SK-N-SH (cell line): ENCODE results near the gene PTTG1IP. TPM values are rescaled to one million over a fixed set of nuclear protein-coding genes. Genes with fewer than 3 reads are reported as not detected.

ENCODE experiments used
- CTCF ChIA-PET: fragments of 300-600, 350-600 bp; formaldehyde crosslinking; extraction: SDS; loops from one replicate; lab custom pipeline; 2021; lab: Yijun Ruan, JAX
- POLR2A ChIA-PET: fragments of 350-600 bp; sonication (Branson Sonifier 250); formaldehyde crosslinking; extraction: SDS; loops from one replicate; lab custom pipeline; 2020; ENCODE audit warnings: antibody characterized with exemption, inconsistent platforms; lab: Yijun Ruan, JAX
- DNase-seq: peaks from one replicate; pipeline ENCODE4 v3.0.0; 2012
- H2AFZ ChIP-seq: fragments of 200-600 bp; sonication (generic); 2 replicates; pipeline ENCODE4 v1.8.1; 2016; ENCODE audit warnings: antibody characterized with exemption, mild to moderate bottlenecking, low read depth
- H3F3A ChIP-seq: fragments of 200-600 bp; sonication (generic); replicated peaks from 2 replicates; pipeline ENCODE3; 2016; ENCODE audit warnings: antibody characterized with exemption, mild to moderate bottlenecking; ENCODE audit not compliant: insufficient read depth
- H3K27ac ChIP-seq, 2 experiments: fragments of 200-500 bp in 1 of 2; fragments of 200-600 bp in 1 of 2; sonication (Bioruptor generic) in 1 of 2; sonication (generic), shearing (Covaris generic) in 1 of 2; 2 replicates each; pipeline versions ENCODE4 v1.5.1 to v1.6.1; 2014 to 2016; ENCODE audit warnings: low read depth in 2 of 2, inconsistent platforms in 1 of 2, low read length in 1 of 2, mild to moderate bottlenecking in 1 of 2, mixed read lengths in 1 of 2
- H3K27me3 ChIP-seq: fragments of 200-600 bp; sonication (generic), shearing (Covaris generic); 2 replicates; pipeline ENCODE4 v1.6.1; 2016; ENCODE audit warnings: mixed run types; ENCODE audit not compliant: insufficient read depth
- H3K36me3 ChIP-seq, 2 experiments: fragments of 200-500 bp in 1 of 2; fragments of 200-600 bp in 1 of 2; sonication (Bioruptor generic) in 1 of 2; sonication (generic) in 1 of 2; replicated peaks in 1 of 2; 2 replicates each; pipeline versions ENCODE3 to v1.5.1; 2014 to 2016; ENCODE audit warnings: low read length in 1 of 2, mild to moderate bottlenecking in 1 of 2; ENCODE audit not compliant: insufficient read depth in 2 of 2, control insufficient read depth in 1 of 2
- H3K4me1 ChIP-seq, 2 experiments: fragments of 200-500 bp in 1 of 2; fragments of 200-600 bp in 1 of 2; sonication (Bioruptor generic) in 1 of 2; sonication (generic), shearing (Covaris generic) in 1 of 2; 2 replicates each; pipeline versions ENCODE4 v1.5.1 to v1.6.1; 2014 to 2016; ENCODE audit warnings: low read depth in 1 of 2, low read length in 1 of 2, mixed run types in 1 of 2; ENCODE audit not compliant: insufficient read depth in 2 of 2, control insufficient read depth in 1 of 2
- H3K4me2 ChIP-seq: fragments of 200-600 bp; sonication (generic), shearing (Covaris generic); 2 replicates; pipeline ENCODE4 v1.6.1; 2017; ENCODE audit warnings: mixed run types
- H3K4me3 ChIP-seq, 2 experiments: fragments of 200-500 bp in 1 of 2; fragments of 200-600 bp in 1 of 2; sonication (Bioruptor generic) in 1 of 2; sonication (generic), shearing (Covaris generic) in 1 of 2; 2 replicates each; pipeline versions ENCODE4 v1.5.1 to v1.8.1; 2014 to 2016; ENCODE audit warnings: low read depth in 2 of 2, inconsistent platforms in 1 of 2, low read length in 1 of 2, mild to moderate bottlenecking in 1 of 2, mixed read lengths in 1 of 2, moderate library complexity in 1 of 2
- H3K79me2 ChIP-seq: fragments of 200-600 bp; sonication (generic); 2 replicates; pipeline ENCODE4 v1.8.1; 2017; ENCODE audit warnings: mild to moderate bottlenecking; ENCODE audit not compliant: insufficient read depth
- H3K9ac ChIP-seq: fragments of 200-600 bp; sonication (generic); 2 replicates; pipeline ENCODE4 v1.6.1; 2017; ENCODE audit warnings: mixed run types
- H3K9me2 ChIP-seq: fragments of 200-600 bp; sonication (generic); 2 replicates; pipeline ENCODE4 v1.6.1; 2017; ENCODE audit warnings: mixed run types
- H3K9me3 ChIP-seq: fragments of 200-600 bp; sonication (generic); 2 replicates; pipeline ENCODE4 v1.6.1; 2017; ENCODE audit warnings: mixed run types, mild to moderate bottlenecking, moderate library complexity
- H4K20me1 ChIP-seq: fragments of 200-600 bp; sonication (generic); 2 replicates; pipeline ENCODE4 v1.6.1; 2017; ENCODE audit warnings: mild to moderate bottlenecking, mixed run types; ENCODE audit not compliant: insufficient read depth
- CHD2 ChIP-seq: fragments of 150-350 bp; IDR thresholded peaks from 2 replicates; pipeline ENCODE4 v1.6.1; 2018; ENCODE audit warnings: low read length; ENCODE audit not compliant: partially characterized antibody
- CTCF ChIP-seq: fragments of 200-600 bp; sonication (generic); IDR thresholded peaks from 2 replicates; pipeline ENCODE4 v1.6.1; 2017; ENCODE audit warnings: antibody characterized with exemption, mild to moderate bottlenecking, moderate library complexity
- ELF1 ChIP-seq: IDR thresholded peaks from 2 replicates; pipeline ENCODE4 v1.4.0; 2012
- EP300 ChIP-seq, 2 experiments: IDR thresholded peaks; 2 replicates each; pipeline versions ENCODE4 v1.4.0 to v1.6.1; 2012; ENCODE audit warnings: borderline replicate concordance in 1 of 2, low read depth in 1 of 2, low read length in 1 of 2
- FOSL2 ChIP-seq: IDR thresholded peaks from 2 replicates; pipeline ENCODE4 v1.4.0; 2012; ENCODE audit warnings: low read depth, mild to moderate bottlenecking, moderate library complexity, borderline replicate concordance
- IRF3 ChIP-seq: fragments of 150-350 bp; IDR thresholded peaks from 2 replicates; pipeline ENCODE4 v1.6.1; 2016; ENCODE audit warnings: mild to moderate bottlenecking, low read depth, low read length
- JUND ChIP-seq: IDR thresholded peaks from 2 replicates; pipeline ENCODE4 v1.4.0; 2012
- NFIC ChIP-seq: IDR thresholded peaks from 2 replicates; pipeline ENCODE4 v1.4.0; 2012; ENCODE audit warnings: borderline replicate concordance
- NRF1 ChIP-seq: IDR thresholded peaks from 2 replicates; pipeline ENCODE4 v1.6.1; 2012; ENCODE audit warnings: low read depth, mild to moderate bottlenecking, low read length
- PBX3 ChIP-seq: IDR thresholded peaks from 2 replicates; pipeline ENCODE4; 2012
- RCOR1 ChIP-seq: fragments of 150-350 bp; IDR thresholded peaks from 2 replicates; pipeline ENCODE4 v1.6.1; 2017; ENCODE audit warnings: antibody characterized with exemption, low read length
- RFX5 ChIP-seq: IDR thresholded peaks from 2 replicates; pipeline ENCODE4 v1.6.1; 2012; ENCODE audit warnings: mild to moderate bottlenecking, improper control_type of control experiment, low read length
- SIN3A ChIP-seq: IDR thresholded peaks from 2 replicates; pipeline ENCODE4 v1.6.1; 2012; ENCODE audit warnings: low read depth, mild to moderate bottlenecking, low read length, moderate library complexity, borderline replicate concordance
- TAF1 ChIP-seq: IDR thresholded peaks from 2 replicates; pipeline ENCODE4 v1.6.1; 2012; ENCODE audit warnings: low read depth, mild to moderate bottlenecking, low read length, moderate library complexity, borderline replicate concordance
- TEAD4 ChIP-seq: IDR thresholded peaks from 2 replicates; pipeline ENCODE4 v1.4.0; 2012; ENCODE audit warnings: mild to moderate bottlenecking, borderline replicate concordance; ENCODE audit not compliant: insufficient read depth
- USF2 ChIP-seq: fragments of 150-350 bp; IDR thresholded peaks from 2 replicates; pipeline ENCODE4 v1.6.1; 2017; ENCODE audit warnings: antibody characterized with exemption, low read length, low read depth, borderline replicate concordance
- YY1 ChIP-seq: IDR thresholded peaks from 2 replicates; pipeline ENCODE4 v1.4.0; 2012; ENCODE audit warnings: low read depth, mild to moderate bottlenecking
- ZBTB33 ChIP-seq: IDR thresholded peaks from 2 replicates; pipeline ENCODE4 v1.4.0; 2012; ENCODE audit warnings: low read depth, borderline replicate concordance
- WGBS: methylation state at CpG from one replicate; pipeline ENCODE4 v1.1.6; 2017; ENCODE audit warnings: low lambda C conversion rate; 5-methylcytosine and 5-hydroxymethylcytosine counted together
- polyA plus RNA-seq, 3 experiments: library from polyadenylated mRNA; depleted of rRNA; stranded (reverse); fragments of >200 nt; gene quantifications; 2 replicates each; pipeline ENCODE4 v1.2.3, GENCODE V29; 2012

The PTTG1IP gene
- polyA plus RNA-seq, 1 of the 3 experiments (the other 2 are of a cell fraction): 171 TPM

- Histone ChIP-seq H3K4me3 (no peak overlapping the region), H3K36me3 (no peaks in the 10 kb centered on the region), H4K20me1 (no peaks in the 10 kb centered on the region), H3K79me2 (no peaks in the 10 kb centered on the region), H3K4me1 (peaks cover 5% of the 10 kb centered on the region in 2 experiments; a peak in 2 of 4 replicates), H2AFZ (no peak overlapping the region), H3K27me3 (no peaks in the 10 kb centered on the region; the same call in 1 of the 2 replicates), H3K9ac (no peak overlapping the region), H3K9me2 (no peaks in the 10 kb centered on the region), H3K27ac (no peak overlapping the region), H3K4me2 (no peak overlapping the region), H3F3A (peaks cover 3% of the 10 kb centered on the region), H3K9me3 (no peaks in the 10 kb centered on the region)
- DNase-seq: no peak
- 87% methylated on average over 22 of the region's 44 CpGs for WGBS
- CTCF ChIA-PET: interaction anchor here (1.4 to 2.5 kb wide), 2 partner anchors 45 to 86 kb away, joined by 5 to 11 read pairs; partner anchors contain the start of gene UBE2G2
- TF ChIP-seq PBX3 (no peak), CTCF (no peak), ELF1 (no peak), JUND (no peak), FOSL2 (no peak), NFIC (no peak), RCOR1 (no peak), SIN3A (no peak), CHD2 (no peak), IRF3 (no peak), ZBTB33 (no peak), USF2 (no peak), TEAD4 (no peak), TAF1 (no peak), NRF1 (no peak), EP300 (IDR thresholded peaks at IDR 0.05; ENCODE audit: borderline replicate concordance in 1 of 2, low read depth in 1 of 2, low read length in 1 of 2) (no peak), YY1 (no peak), RFX5 (no peak)
- POLR2A ChIA-PET: no interaction called here
These were observed 12.9 kb upstream of the PTTG1IP start for GRCh38 chr21:44886113-44887075.
